ENCODE measurements around the gene SGMS1.
"Not testable (repeated sequence)": the region's sequence is repeated elsewhere in the genome, so short reads cannot be mapped to it uniquely, and the experiment has no call there.

The SGMS1 gene

DNA sequence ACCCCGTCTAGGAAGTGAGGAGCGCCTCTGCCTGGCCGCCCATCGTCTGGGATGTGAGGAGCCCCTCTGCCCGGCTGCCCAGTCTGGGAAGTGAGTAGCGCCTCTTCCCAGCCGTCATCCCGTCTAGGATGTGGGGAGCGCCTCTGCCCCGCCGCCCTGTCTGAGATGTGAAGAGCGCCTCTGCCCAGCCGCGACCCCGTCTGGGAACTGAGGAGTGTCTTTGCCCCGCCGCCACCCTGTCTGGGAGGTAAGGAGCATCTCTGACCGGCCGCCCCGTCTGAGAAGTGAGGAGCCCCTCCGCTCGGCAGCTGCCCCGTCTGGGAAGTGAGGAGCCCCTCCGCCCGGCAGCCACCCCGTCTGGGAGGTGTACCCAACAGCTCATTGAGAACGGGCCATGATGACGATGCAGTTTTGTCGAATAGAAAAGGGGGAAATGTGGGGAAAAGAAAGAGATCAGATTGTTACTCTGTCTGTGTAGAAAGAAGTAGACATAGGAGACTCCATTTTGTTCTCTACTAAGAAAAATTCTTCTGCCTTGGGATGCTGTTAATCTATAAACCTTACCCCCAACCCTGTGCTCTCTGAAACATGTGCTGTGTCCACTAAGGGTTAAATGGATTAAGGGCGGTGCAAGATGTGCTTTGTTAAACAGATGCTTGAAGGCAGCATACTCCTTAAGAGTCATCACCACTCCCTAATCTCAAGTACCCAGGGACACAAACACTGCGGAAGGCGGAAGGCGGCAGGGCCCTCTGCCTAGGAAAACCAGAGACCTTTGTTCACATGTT is 267.9 kb downstream of the SGMS1 start:
- DNase-seq, result not testable (repeated sequence)

DNA sequence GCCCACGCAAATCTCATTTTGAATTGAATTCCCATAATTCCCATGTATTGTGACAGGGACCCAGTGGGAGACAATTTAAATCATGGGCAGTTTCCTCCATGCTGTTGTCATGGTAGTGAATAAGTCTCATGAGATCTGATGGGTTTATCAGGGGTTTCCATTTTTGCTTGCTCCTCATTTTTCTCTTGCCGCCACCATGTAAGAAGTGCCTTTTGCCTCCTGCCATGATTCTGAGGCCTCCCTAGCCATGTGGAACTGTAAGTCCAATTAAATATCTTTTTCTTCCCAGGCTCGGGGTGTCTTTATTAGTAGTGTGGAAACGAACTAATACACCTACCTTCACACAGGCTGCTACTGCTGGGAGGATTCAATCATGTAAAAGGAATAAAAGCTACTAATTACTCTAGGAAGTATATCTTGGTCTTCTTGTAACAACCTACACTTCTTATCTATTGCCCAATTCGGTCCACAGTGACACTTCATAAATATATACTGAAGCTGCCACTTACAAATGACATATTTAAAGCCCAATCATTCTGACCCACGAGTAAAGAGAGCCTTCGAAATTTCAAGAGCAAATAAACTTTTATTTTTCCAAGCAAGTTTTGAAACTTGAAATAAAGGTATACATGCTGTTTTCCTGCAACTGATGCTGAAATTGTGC is 272.1 kb downstream of the SGMS1 start:
- DNase-seq, result no peak

DNA sequence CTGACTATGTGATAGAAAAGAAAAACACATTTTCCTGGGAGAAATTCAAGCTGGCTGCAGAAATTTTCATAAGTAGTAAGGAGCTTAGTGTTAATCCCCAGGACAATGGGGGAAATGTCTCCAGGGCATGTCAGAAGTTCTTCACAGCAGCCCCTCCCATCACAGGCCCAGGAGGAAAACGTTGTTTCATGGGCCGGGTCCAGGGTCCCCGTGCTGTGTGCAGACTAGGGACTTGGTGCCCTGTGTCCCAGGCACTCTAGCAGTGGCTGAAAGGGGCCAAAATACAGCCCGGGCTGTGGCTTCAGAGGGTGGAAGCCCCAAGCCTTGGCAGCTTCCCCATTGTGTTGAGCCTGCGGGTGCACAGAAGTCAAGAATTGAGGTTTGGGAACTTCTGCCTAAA is 273.4 kb downstream of the SGMS1 start:
- DNase-seq, result no peak

DNA sequence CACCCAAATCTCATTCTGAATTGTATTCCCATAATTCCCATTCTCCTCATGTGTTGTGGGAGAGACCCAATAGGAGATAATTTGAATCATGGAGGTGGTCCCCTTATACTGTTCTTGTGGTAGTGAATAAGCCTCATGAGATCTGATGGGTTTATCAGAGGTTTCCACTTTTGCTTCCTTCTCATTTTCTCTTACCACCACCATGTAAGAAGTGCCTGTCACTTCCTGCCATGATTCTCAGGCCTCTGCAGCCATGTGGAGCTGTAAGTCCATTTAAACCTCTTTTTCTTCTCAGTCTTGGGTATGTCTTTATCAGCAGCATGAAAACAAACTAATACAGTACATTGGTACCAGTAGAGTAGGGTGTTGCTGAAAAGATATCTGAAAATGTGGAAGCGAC is 274.2 kb downstream of the SGMS1 start:
- DNase-seq, result no peak

DNA sequence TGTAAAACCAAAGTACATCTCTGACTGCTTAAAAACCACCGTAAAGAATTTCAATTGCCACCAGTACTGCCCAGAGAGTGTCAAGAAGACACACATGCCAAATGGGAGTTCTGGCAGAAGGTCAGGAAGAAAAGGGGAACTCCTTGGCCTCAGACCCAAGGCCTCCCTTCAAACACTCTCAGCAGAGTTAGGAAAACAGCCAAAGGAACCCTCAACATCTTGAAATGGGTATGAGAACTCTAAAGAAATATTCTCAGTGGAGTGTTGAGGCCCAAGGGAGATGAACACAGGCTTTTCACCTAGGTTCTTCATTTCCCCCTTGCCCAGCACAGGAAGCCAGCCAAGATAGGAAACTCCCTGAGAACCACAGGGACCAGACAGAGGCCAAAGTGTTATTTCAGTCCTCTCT is 276.4 kb downstream of the SGMS1 start:
- DNase-seq, result no peak

DNA sequence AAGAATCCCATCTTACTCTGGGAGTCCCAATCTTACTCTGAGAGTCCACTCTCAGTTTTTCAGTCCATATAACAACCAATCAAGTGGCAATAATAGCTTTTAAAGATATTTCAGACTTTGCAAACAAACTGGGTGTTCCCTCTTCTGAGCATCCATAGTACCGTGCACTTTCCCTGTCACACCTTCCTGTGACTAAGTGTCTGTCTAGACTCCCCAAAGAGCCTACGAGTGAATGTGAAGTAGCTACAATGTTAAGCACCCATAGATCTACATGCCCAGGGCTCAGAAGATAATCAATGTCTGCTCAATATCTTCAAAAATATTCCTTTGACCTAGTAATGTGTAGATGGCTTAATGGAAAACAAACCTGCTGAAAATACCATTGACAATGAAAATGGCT is 276.8 kb downstream of the SGMS1 start:
- DNase-seq, result no peak

DNA sequence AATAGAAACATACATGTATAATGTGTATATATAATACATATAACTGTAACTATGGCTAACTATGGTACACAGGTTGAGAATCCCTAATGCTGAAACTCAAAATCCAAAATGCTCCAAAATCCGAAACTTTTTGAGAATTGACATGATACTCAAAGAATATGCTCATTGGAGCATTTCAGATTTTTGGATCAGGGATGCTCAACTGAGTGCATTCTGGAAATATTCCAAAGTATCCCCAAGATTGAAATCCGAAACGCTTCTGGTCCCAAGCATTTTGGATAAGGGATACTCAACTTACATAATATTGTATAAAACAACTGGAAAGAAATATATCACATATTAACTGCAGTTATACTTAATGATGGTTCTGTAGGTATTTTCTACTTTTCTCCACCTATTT is 278.2 kb downstream of the SGMS1 start:
- DNase-seq, result no peak

DNA sequence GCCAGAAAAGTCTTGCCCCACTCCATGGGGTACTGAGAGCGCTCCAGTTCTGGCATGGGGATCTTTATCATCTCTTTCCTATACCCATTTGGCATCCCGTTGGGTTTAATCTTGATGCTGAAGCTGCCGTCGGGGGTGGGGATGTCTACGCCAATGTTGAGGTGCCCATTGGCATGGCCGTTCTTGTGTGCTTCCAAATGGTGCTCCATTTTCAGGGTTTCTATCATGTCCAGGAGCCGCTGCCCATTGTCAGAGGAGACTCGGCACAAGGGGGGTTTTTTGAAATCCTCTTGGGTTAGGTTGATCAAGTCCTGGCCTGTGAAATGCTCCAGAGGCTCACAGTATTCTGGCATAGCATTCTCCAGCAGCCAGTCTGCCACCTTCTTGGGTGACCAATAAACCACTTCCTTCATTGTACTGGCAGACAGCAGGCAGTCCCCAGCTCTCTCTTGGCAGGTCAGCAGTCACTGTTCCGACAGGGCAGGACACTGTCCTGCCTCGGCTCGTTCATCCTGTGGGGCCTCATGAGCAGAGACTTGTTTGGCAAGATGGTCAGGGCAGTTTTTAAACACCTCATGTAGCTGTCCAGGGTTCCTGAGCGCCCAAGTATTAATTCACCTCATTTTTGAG is 279.9 kb downstream of the SGMS1 start:
- no peak for DNase-seq

DNA sequence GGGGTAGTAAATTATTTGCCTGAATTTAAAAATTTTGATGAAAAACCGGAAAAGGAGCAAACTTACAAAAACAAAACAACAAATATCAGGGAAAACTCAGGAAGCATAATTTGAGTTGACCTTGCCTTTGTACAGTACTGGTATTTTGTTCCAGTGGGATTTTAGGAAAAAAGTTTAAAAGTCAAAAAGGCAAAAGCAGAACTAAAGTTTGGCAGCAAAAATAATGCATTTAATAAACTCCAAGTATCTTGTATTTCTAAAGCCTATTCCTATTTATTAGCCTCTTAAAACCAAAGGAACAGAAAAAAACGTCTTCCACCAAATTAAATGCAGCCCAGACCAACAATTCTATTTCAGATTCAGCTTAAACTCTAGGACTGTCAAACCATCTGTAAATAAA is 281.8 kb downstream of the SGMS1 start:
- DNase-seq, result no peak

DNA sequence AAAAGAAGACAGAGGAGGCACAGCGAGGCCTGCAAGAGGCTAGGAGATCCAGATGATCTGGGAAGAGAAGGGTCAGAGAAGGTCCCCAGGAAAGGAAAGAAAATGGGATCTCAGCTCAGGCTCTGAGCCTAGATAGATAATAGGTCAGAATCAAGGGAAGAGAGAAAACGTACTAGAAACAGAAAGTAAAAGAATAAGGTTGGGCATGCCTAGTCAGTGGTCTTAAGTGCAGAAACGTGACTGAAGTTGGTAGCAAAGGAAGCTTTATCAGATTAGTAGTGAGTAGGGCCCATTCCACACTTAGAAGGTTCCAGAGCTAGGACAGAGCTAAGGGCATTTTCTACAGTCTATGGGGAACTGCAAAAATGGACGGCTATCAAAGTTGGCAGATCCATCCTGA is 287.6 kb downstream of the SGMS1 start:
- no peak for DNase-seq

DNA sequence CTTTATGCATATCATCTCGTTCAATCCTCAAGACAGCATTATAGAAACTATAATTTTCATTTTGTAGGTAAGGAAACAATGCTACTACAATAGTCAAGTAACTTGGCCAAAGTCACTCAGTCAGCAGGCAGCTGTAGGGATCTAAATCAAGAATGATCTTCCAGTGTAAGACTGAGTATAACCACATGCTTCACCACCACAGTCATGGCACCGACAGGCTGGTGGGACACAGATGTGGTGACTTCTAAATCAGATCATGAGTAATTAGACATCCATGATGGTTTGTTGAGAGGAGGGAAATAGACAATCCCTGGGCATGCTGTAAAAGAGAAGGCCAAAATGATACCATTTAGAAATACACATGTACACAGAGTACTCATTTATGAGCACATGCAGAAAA is 288.4 kb downstream of the SGMS1 start:
- DNase-seq, result no peak

DNA sequence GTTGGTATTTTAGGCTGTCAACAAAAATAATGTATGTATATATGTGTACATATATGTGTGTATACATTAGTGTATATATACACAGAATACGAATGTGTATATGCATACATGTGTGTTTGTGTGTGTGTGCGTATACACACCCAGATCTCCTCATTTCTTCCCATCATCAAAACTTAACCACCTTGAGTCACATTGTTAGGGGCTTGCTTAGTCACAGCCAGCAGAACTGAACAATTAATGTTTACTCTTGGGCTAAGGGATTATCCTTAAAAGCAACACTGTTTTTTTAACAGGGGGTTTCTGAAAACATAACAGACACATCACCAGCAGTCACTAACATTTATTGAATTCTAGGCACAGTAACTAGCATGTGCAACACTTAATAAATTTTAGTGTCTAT is 289.5 kb downstream of the SGMS1 start:
- no peak for DNase-seq

DNA sequence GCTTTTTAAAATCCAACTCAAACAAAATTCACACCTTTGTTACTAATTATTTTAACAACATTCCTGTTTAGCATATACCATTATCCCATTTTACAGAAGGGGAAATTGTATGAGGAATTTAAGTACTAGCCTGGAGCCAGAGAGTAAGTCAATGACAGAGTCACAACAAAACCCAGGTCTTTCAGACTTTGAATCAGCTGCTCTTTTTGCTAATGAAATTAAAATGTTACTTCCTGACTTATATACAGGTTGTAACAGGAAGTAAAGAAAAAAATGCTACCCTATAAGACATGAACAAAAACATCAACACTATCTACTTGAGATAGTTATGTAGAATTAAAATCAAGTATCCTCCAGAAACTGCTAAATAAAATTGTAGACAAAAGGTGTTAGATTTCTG is 289.9 kb downstream of the SGMS1 start:
- no peak for DNase-seq

DNA sequence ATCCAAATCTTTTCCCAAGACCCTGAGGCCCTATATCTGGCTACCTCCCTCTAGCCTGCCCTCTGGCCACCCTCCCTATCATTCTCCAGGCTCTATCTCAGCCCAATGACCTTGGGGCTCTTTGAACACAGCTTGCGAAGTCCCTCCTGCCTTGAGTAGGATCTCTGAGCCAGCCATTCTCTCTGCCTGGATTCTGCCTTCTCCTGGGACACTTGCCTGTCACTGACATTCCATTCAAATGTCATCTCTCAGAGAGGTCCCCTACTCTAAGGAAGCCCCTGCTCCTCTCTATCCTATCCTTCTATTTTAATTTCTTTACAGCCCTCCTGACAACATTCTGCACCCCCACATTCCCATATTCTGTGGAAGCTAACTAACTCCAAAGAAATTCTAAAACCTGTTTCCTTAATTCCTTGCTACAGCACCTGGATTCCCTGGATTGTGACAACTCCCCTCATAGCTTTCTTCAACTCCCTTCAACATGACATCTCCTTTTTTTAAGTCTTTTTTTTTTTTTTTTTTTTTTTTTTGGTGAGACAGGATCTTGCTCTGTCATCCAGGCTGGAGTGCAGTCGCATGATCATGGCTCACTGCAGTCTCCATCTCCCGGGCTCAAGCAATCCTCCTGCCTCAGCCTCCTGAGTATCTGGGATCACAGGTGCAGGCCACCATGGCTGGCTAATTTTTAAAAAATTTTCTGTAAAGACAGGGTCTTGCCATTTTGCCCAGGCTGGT is 291.5 kb downstream of the SGMS1 start:
- DNase-seq, result no peak

DNA sequence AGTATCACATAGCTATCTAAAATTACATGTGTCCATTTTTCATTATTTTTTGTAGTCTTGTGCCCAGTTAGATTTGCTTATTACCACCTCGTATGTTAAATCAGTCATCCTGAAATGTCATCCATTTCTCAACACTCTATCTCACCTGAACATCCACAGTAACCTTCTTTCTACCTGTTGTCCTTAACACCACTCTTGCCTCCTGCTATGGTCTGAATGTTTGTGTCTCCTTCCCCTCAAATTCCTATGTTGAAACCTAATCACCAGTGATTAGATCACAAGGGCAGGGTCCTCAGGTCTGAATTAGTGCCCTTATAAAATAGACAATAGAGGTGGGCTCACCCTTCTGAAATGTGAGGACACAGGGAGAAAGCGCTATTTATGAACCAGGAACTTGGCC is 292.3 kb downstream of the SGMS1 start:
- no peak for DNase-seq

DNA sequence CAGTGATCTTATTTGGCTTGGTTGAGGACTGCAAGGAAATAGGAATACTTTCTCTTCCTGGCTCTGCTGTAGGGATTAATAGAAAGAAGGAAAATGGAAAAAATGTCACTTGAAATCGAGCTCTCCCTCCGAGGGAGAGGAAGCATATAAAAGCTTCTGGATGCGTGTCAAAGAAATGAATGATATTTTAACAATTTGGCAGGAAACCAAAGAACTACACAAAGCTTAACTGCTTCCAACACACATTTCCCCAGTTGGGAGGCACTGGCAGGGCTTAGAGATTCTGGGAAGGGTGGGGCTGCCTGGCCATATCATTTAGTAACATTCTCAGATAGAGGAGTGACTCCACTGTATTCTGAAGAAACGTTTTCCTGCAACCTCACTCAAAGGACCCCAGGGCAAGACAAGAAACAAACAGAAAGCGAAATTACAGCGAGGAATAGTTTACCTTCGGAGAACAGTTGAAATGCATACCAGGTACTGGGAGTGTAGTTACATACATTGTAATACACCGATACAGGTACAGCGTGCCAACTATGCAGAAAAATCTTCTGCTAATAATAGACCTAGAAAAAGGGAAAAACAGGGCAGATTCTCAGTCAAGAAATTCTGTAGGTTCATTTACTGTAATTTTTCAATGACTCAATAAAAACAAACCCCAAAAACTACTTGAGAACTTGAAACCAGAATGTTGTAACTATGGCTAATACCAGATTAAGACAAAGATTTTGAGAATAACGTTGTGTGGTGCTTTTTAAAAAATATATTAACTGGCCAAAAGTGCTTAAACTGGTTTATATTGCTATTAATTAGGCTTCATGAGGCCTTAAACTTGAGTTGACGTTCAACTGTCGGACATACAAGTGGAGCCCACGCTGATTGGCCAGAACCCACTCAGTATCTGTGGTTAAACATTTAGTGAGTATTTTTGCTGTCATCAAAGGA is 296.7 kb downstream of the SGMS1 start:
- no peak for DNase-seq

DNA sequence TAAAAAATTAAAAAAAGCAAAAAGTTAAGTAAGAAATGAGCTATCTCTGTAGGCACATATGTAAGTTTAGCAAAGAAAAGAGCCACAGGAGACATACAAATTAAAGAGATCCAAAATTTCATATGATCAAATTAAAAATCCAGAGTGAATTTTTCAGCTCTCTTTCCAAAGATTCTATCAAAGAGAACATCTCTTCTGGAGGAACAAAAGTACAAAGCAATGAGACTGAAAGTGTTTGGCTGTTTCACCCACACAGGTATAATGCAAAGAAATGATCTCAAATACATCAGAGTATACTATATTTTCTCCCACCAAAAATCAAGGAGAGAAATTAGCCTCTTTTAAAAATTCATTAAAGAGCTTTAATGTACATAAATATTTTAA is 297.6 kb downstream of the SGMS1 start:
- no peak for DNase-seq

DNA sequence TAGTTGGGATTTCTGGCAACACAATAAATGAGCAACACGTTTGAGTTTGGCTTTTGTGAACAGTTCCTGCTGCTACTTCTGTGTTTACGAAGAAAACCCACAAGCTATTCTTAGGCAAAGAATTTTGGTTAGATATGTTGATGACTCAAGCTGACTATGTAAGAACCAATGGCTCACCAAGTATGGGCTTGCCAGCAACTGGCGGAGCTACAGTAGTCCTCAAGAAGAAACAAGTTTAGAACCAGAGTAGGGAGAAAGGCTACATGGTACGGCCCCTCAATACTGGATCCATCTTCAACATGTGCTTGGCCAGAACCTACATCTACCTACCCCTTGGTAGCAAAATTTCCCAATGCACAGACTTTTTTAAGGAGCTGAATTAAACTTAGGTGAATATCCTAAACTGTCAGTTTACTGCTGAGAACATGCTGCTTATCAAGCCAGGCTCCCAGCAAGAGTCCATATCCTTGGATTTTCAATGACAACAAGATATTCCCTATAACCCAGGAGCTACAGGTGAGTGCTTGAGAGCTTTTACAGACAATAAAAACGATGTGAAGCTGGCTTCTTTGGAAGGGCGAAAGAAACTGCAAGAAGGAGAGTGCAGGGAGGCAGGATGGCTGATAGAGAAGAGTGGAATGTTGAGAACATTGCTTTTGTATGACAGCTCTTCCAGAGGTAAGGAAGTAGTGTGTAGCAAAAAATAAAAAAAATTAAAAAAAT is 298.1 kb downstream of the SGMS1 start:
- DNase-seq, result no peak

DNA sequence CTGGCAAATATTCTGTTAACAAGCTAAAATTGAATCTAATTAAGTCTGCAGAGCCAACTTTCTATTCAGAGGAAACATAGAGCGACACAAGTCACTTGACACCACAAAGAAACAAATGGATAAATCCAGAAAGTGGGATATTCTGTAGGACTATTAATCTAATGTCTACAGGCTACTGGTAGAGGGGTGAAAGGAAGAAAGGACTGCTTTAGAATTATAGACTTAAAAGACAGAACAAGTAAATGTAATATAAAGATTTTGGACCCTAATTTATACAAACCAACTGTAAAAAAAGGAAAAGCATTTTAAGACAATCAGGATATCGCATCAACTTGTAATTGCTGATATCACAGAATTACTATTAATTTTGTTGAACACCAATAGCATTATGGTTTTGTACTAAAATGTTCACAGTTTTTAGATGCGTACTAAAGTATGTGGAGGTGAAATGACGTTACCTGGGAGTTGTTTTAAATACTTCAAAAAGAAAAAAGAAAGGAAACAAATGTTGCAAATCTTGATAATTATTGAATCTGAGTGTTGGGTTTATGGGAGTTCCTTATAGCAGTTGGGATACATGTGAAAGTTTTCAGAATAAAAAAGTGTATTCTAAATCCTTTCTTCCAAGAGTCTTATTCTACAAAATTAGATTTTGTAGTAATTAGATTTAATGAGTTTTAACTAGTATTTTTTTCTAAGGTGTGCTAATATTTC is 298.9 kb downstream of the SGMS1 start:
- no peak for DNase-seq

DNA sequence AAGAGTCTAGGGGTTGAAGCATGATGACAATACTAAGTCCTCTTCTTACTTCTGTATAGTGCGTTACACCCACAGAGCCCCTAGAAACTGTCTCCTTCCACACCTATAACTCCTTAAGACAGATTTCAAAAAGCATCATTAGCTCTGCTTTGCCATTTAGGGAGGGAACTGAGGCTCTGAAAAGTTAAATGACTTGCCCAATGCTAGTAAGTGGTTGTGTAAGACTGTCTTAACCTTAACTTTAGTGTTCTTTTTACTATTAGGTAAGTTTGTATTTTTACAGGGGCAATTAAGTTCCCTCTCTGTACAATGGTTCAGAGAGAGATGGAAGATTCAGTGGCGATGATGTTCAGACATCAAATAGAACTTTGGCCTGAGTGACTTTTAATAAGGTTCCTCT is 299.7 kb downstream of the SGMS1 start:
- no peak for DNase-seq

DNA sequence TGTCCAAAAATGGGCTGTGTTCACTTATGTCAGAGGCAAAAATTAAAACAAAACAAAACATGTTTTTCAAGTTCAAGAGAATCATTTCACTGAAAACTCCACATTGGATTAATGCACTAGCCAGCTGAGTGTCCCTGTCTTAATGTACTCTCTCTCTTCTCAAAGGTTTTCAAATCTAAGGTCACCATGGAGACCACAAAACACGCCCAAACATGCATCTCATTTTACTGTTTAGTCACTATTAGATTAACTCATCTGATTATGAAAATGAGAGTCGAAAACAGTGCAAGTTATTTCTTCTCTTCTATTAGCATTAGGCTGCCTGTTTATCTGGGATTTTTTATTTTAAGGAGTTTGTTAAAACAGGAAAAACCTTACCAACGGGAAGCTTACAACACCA is 301.7 kb downstream of the SGMS1 start:
- DNase-seq, result no peak
